ENCODE results near the gene VWA5B1. TPM values are rescaled to one million over a fixed set of nuclear protein-coding genes. Genes with fewer than 3 reads are reported as not detected.

The VWA5B1 gene
- total and polyA plus RNA-seq, 2 donors (not counting 3 experiments of a cell fraction or from before 2014, with no cell fraction given), result not detected

DNA sequence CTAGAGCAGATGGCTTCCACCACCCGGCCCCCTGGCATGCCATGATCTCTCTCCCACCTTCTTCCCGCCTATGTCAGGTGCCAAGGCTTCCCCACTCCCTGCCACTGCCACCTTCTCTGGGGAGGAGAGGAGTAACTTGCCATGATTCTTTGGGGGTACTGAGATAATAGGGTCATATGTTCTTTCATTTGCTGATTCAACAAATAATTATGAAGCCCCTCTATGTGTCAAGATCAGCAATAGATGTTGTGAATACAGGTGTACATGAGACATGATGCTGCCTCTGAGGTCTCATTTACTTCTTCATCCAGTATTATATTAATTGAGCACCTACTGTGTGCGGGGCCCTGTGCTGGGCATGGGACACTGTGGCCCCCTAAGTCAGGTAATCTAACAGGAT is 6.0 kb upstream of the VWA5B1 start:
- no peak for TF ChIP-seq FOS (IDR thresholded peaks at IDR 0.05; ENCODE audit: borderline replicate concordance, insufficient read depth, low read length)
- no peak for TF ChIP-seq POLR2A (IDR thresholded peaks at IDR 0.05; ENCODE audit: low read depth, low read length)
- no peak for TF ChIP-seq CTCF (IDR thresholded peaks at IDR 0.05; ENCODE audit: extremely low read depth in 1 of 2, insufficient read depth in 1 of 2, low read depth in 1 of 2, low read length in 2 of 2)
- no peak for TF ChIP-seq GATA2 (IDR thresholded peaks at IDR 0.05; ENCODE audit: insufficient read depth, insufficient read length, low read depth, low read length)
- no peak for TF ChIP-seq POLR2AphosphoS5 (IDR thresholded peaks at IDR 0.05; ENCODE audit: insufficient read depth, low read depth, low read length)
- TF ChIP-seq EZH2 (IDR thresholded peaks at IDR 0.05; ENCODE audit: borderline replicate concordance, low read depth, low read length, severe bottlenecking), result no peak
- TF ChIP-seq MAX (IDR thresholded peaks at IDR 0.05; ENCODE audit: insufficient read depth, insufficient read length), result no peak
- TF ChIP-seq JUN (IDR thresholded peaks at IDR 0.05; ENCODE audit: borderline replicate concordance, insufficient read depth, insufficient read length, low read depth), result no peak
- no peak for TF ChIP-seq MYC (IDR thresholded peaks at IDR 0.05; ENCODE audit: low read depth, low read length)
- POLR2A ChIA-PET, result no interaction called here
- Histone ChIP-seq H3K36me3 (ENCODE audit: control insufficient read depth in 2 of 2, extremely low read depth in 1 of 2, insufficient read depth in 2 of 2, low read length in 2 of 2) (no peaks in the 10 kb centered on the region), H3K4me2 (ENCODE audit: insufficient read depth, low read length) (no peak overlapping the region), H3K79me2 (ENCODE audit: control insufficient read depth, insufficient read depth, low read length) (no peaks in the 10 kb centered on the region), H3K9me3 (replicated peaks; ENCODE audit: control insufficient read depth, insufficient read depth, low read length) (no peaks in the 10 kb centered on the region), H3K9me1 (replicated peaks; ENCODE audit: control insufficient read depth, extremely low read depth, insufficient read depth, low read length) (no peaks in the 10 kb centered on the region), H3K27me3 (ENCODE audit: control insufficient read depth in 2 of 2, insufficient read depth in 2 of 2, low read length in 2 of 2) (peaks cover 0 to 1% of the 10 kb centered on the region in 2 experiments), H3K4me3 (replicated peaks in 1 of 3; ENCODE audit: insufficient read depth in 1 of 3, low read depth in 1 of 3, low read length in 3 of 3) (no peak overlapping the region), H3K4me1 (ENCODE audit: control insufficient read depth, extremely low read depth, insufficient read depth, low read length) (no peaks in the 10 kb centered on the region), H3K9ac (replicated peaks; ENCODE audit: extremely low read depth, insufficient read depth, low read length) (no peak overlapping the region), H3K27ac (ENCODE audit: insufficient read depth, low read depth, low read length) (no peak overlapping the region), H4K20me1 (replicated peaks; ENCODE audit: control insufficient read depth, extremely low read depth, insufficient read depth, low read length) (no peaks in the 10 kb centered on the region), H2AFZ (ENCODE audit: low read depth, low read length) (no peak overlapping the region)
- dilution Hi-C loops (cut with MboI; ENCODE audit: extremely low pct_ligation_motif_present, low sequenced_read_pairs), result no loop called here
- BruUV-seq (replicated peaks), result no TSS peak
- intact Hi-C loops (cut with micrococcal nuclease), result no loop called here
- CTCF ChIA-PET, result no interaction called here
- no peak for DNase-seq (ENCODE audit: low read depth, low spot score)
- no peak for FAIRE-seq
